HG02973 (cell line): Measurements from ENCODE around the gene TNFRSF17.

Experiments
- ATAC-seq: cut with Tn5 transposase; IDR thresholded peaks from one replicate; pipeline ENCODE4 v1.9.1; 2021; ENCODE audit warnings: moderate library complexity; ENCODE audit not compliant: unreplicated experiment

The TNFRSF17 gene

GRCh38 chr16:12000032-12000431, 35.0 kb downstream of the TNFRSF17 start:
- no peak for ATAC-seq

DNA sequence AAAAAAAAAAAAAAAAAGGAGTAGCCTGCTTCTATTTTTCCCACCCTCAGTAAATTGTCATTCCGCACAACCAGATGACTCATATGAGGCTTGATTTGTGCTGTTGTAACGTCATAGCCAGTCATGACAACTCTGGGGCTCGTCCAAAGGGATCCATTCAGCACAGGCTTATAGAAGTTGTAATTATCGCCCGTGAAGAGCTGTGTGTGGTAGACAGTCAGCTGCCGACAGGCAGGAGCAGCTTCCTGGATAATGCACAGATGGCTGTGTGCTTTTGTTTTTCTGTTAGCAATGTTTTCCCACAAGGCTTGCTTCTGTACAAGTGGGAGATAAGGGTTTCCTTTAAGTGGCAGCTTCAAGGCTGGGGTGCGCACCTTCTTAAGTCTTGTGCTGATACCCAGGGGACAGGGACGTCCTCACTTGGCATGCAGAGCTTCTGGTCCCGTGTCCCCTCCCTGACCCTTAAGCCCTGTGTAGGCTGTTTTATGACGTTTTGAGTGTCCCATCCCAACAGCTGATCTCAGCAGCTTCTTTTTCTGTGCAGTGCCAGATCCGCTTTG, 37.5 kb downstream of the TNFRSF17 start:
- ATAC-seq, result no peak

DNA sequence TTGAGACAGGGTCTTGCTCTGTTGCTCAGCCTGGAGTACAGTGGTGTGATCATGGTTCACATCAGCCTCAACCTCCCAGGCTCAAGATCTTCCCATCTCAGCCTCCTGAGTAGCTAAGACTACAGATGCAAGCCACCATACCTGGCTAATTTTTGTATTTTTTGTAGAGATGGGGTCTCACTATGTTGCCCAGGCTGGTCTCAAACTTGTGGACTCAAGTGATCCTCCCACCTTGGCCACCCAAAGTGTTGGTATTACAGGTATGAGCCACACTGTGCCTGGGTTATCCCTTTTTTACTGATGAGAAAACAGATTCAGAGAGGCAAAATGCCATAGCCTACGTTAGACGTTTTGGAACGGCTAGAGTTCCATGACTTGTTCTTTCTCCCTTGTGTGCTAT, 41.6 kb downstream of the TNFRSF17 start:
- no peak for ATAC-seq

GRCh38 chr16:12009462-12009861, 44.5 kb downstream of the TNFRSF17 start:
- ATAC-seq, result no peak

GRCh38 chr16:12009922-12010321, 44.9 kb downstream of the TNFRSF17 start:
- no peak for ATAC-seq

DNA sequence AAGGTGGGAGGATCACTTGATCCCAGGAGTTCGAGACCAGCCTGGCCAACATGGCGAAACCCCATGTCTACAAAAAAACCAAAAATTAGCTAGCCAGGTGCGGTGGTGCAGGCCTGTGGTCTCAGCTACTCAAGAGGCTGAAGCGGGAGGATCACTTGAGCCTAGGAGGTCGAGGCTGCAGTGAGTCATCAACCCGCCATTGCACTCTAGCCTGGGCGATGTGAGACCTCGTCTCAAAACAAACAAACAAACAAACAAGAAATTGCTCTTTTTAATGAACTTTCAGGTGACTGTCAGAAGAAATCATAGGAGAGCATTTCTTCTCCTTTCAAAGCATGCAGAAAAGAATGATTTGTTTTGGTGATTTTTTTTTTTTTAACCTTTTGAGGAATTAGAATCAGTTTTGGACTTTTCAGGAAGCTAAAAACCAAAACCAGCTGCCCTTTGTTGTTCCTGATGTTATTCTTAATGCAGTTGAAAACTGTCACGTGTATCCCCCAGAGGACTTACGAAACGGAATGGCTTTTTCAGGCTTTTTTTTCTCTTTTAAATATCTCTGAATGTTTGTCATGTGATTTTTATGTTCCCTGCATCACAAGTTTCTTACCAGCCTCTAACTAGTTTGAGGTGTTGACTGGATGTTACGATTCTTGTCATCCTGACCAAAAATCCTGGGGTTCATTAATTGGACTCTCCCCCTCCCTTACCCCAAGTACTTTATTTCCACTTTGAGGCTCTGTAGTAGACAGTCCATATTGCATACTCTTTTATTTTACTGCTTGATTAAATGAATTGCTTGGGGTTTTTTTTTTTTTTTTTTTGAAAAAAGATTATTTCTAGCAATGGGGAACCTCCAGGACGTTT, 45.6 kb downstream of the TNFRSF17 start:
- no peak for ATAC-seq

DNA sequence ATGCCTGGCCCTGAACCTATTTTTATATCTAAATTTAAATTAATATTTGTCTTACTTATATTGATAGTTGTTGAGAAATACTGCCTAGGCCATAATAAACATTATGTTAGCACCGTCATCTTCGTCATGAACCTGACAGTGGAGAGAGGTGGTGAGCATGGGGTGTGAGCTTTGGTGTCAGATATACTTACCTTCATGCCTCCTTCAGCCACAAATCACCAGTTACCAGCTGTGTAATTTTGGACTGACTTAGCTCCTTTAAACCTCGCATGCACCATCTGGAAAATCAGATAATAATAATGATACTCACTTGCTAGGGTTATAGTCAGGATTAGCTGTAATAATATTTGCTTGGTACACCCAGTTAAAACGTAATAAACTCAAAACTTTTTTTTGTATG, 46.6 kb downstream of the TNFRSF17 start:
- ATAC-seq, result no peak

GRCh38 chr16:12016291-12016947, 51.4 kb downstream of the TNFRSF17 start:
- no peak for ATAC-seq

DNA sequence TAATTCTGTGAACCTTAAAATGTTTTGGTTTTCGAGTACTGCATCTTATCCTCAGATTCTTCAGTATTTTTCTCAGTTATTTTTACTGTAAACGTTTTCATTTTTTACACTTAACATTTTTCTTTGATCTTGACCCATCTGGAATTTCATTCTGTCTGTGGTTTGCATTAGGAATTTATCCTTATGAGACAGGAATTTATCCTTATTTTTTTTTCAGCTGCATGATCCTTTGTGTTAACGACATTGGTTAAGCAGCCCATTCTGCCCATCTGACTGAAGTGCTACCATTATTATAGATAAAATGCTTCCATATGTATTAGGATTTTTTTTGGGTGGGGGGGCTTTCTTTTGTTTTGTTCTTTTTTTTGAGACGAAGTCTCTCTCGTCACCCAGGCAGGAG, 52.5 kb downstream of the TNFRSF17 start:
- ATAC-seq, result no peak
